ENCODE results near the gene HACE1.
"Not testable (repeated sequence)": the region's sequence is repeated elsewhere in the genome, so short reads cannot be mapped to it uniquely, and the experiment has no call there.

Gene HACE1

DNA sequence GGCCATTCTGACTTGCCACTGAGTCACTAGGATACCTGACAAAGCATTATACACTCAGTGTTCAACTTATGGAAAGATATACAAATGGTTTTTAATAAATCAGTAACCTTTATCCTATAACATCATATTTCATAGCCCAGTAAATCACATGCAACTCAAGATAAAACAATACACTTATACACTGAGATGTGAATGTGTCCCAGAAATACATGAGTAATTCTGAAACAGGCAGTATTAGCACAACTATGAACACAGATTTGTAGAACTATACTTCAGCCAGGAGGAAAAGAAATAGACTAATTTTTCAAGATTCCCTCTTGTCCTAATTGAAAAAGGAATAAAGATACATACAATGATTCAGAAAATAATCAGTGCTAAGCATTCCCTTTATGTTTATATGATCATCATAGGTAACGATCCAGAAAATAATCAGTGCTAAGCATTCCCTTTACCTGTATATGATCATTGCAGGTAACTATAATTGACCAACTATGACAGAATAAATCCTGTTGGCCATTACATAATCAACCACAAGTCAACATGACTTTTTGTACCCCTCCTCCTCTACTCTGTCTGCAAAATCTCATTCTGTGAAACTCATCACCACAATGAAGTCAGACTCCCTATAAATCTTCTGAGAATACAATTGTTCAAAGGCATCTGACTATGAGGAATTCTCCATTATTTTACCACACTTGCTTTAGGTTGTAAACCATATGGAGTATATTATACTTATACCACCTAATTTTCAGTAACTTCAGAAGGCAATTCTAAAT lies 30.3 kb downstream of the HACE1 start:
- DNase-seq = no peak

- no peak for DNase-seq
These were observed 31.2 kb downstream of the HACE1 start for GRCh38 chr6:104828478-104828877.

GRCh38 chr6:104820820-104821219 lies 38.9 kb downstream of the HACE1 start:
- DNase-seq = not testable (repeated sequence)

- DNase-seq = no peak
These were observed 43.6 kb downstream of the HACE1 start for GRCh38 chr6:104816125-104816524.

- DNase-seq = no peak
These were observed 45.0 kb downstream of the HACE1 start for GRCh38 chr6:104814743-104815142.

DNA sequence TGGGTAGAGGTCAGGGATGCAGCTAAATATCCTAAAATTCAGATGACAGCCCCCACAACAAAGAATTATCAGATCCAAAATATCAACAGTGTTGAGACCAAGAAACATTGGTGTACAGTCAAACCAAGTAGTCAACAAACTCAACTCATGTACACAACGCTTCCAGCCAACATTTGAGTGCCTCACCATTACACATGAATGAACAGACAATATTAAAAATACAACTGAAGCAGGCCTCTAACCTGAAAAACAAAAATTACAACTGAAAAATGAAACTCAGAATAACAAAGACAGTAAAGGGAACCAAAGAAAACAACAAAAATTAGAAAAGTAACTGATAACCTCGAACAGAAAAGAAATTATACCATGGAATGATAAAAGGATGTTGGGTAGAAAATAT lies 46.2 kb downstream of the HACE1 start:
- DNase-seq = no peak

DNA sequence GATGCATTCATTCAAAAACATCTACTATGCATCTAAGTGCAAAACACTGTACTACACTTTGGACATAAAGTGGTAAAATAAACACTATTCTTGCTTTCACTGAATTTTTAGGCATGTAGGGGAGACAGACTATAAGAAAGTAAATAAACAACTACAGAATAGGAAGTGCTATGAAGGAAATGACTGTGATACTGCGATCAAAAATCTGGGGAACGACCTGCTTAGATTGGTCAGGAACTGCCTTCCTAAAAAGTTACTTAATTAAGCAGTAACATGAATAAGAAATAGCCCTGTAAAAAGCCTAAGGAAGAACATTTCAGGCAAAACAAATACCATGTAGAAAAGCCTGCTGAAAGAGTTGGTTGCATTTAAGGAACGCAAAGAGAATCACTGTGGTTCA lies 50.6 kb downstream of the HACE1 start:
- DNase-seq = no peak

DNA sequence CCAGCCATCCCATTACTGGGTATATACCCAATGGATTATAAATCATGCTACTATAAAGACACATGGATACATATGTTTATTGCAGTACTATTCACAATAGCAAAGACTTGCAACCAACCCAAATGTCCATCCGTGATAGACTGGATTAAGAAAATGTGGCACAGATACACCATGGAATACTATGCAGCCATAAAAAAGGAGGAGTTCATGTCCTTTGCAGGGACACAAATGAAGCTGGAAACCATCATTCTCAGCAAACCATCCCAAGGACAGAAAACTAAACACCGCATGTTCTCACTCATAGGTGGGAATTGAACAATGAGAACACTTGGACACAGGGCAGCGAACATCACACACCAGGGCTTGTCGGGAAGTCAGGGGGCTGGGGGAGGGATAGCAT lies 54.4 kb downstream of the HACE1 start:
- not testable (repeated sequence) for DNase-seq

DNA sequence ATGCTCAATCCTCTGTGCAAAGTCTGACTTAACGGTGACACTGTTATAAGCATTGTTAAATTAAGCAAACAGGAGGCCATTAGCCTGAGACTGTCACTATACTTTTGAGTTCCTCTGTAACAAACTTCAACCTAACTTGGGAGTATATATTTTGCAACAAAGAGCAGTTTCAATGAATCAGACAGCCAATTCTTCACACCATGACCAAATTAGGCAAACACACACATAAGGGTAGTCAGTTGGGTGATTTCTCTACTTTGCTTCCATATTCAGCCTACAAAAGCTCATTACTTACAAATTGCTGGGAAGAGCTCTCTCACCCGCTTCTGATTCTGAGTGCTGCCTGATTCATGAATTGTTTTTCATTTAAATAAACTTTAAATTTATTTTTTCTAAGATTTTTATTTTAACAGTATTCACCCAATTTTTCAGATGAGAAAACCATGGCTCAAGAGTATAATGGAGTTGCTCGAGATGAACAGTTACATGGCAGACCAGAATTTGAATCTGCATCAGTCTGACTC lies 60.5 kb downstream of the HACE1 start:
- DNase-seq = no peak

DNA sequence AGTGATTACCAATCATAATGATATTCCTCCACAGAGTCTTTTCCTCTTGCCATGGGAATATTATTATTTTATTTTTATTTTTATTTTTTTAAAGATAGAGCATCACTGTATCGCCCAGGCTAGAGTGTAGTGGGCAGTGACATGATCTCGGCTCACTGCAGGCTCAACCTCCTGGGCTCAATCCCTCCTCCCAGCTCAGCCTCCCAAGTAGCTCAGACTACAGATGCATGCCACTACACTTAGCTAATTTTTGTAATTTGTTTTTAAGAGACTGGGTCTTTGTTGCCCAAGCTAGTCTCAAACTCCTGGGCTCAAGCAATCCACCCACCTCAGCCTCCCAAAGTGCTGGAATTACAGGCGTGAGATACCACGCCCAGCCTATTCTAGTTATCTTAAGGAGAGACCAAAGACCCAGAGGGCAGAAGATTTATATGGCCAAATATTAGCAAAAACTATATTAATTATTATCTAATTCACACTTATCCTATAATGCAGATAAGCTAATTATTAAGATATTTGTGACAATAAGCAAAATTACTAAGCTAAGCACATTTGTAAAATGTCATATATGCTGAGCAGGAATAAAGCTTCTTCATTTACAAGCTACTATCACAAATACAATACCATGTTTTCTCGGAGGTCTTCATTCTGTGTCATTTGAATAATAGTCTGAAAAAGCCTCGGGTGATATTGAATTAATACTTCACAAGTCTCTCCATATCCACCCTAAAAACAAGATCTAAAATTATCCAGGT lies 63.5 kb downstream of the HACE1 start:
- DNase-seq = no peak

DNA sequence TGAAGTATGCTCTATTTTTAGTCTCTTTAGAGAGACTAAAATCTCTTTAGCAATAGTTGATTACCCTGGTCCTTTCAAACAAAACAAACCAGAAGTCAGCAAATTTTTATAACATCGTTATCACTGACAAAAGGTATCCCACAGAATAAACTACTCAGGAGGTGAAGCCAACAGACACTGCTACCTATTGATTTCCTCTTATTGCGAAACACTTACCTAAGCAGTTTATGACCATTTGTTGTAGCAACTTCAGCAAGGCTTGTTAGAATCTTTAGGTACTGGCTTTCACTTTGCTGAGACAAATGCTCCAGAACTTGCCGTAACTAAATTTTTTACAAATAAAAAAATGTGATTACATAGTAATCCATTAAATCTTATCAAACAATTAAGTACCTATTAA lies 64.4 kb downstream of the HACE1 start:
- no peak for DNase-seq

DNA sequence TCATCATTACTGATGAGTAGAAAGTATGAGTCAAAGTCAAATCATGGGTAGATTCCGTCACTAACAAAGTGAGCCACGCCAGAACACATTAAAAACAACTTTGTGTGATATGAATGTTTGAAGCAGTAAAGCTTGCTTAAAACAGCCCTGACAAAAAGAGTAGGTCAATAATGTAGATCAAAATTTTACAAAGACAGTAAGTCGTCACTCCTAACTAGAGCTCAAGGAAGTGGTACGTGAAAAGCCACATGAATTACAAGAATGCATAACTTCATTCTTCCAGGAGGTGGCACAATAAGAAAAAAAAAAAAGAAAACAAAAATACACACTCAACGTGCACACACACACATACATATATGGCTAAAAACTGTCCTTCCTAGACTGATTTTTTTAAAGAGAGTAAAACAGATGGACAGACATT lies 69.9 kb downstream of the HACE1 start:
- no peak for DNase-seq

GRCh38 chr6:104788400-104788799 lies 71.3 kb downstream of the HACE1 start:
- no peak for DNase-seq

- DNase-seq = no peak
These were observed 72.4 kb downstream of the HACE1 start for GRCh38 chr6:104787305-104787704.

DNA sequence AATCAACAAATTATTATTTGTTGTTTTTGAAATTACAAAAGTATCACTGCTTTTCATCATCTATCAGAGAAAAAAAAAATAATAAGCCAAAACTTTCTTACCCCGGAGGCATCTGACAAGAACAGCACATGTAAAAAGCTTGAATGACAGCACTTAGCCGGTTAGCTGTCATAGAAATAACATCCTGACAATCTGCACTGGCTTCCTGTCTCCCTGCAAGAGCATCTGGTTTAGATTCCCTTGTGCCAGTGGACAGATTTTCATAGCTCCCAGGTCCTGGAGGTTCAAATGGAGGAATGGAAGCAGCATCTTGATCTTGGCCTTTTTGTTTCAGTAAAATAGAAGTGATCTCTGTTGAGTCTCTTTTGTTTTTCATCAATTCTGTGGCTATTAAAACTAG lies 74.8 kb downstream of the HACE1 start:
- no peak for DNase-seq

- no peak for DNase-seq
These were observed 88.4 kb downstream of the HACE1 start for GRCh38 chr6:104771258-104771832.

DNA sequence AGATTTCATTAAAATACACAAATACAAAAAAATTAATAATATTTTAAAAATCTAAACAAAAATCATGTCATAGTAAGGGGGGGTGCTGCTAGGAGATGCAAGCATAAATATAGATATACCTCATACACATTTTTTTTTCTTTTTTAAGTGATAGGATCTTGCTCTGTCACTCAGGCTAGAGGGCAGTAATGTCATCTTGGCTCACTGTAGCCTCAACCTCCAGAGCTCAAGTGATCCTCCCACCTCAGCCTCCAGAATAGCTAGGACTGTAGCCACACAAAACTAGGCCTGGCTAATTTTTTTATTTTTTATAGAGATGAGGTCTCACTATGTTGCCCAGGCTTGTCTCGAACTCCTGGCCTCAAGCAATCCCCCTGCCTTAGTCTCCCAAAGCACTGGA lies 90.8 kb downstream of the HACE1 start:
- DNase-seq = no peak

DNA sequence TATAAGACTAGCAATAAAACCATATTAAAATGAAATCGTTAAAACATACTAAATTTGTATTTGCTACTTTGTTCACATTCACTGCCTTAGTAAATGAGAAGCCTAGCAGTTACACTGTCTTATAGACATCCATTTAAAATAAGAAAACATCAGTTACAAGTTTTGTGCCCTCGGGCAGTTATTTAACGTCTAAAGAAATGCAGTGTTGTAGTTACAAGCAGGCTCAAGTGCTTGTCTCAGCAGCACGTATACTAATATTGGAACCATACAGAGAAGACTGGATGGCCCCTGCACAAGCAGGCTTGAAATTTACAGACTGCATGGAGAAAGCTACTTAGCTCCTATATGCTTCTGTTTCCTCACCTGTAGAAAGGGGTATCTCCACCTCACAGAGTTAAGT lies 93.1 kb downstream of the HACE1 start:
- DNase-seq = no peak

- DNase-seq = no peak
These were observed 104.8 kb downstream of the HACE1 start for GRCh38 chr6:104754788-104755409.

DNA sequence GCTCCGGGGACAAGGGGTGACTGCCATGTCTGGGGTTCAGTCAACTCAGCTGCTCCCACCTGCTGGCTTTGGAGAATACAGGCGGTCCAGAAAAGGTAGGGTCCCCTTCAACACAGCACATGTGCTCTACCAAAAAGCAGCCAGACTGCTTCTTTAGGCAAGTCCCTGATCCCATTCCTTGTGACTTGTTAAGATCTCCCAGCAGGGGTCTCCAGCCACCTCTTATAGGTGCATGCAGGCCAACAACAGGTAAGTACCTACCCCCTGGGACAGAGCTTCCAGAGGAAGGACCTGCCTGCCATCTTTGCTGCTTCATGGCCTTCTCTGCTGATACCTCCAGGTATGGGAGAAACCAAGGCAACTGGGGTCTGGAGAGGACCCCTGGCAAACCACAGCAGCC lies 106.5 kb downstream of the HACE1 start:
- DNase-seq = no peak

DNA sequence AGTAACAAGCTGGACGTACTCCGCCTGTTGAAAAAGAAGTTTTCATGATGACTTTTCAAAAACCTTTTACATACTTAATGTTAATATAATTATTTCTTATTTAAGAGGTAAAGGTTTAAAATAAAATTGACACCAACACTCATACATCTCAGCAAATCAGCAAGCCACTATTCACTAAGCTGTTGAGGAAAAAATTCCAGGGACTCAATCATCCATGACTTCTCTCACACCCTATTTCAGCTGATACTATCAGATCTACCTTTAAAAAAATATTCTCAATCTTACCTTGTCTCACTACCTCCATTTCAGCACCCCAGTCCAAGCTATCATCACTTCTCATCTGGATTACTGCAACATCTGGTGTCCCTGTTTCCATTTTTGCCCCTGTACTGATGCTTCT lies 109.3 kb downstream of the HACE1 start:
- no peak for DNase-seq

- DNase-seq = not testable (repeated sequence)
These were observed 120.6 kb downstream of the HACE1 start for GRCh38 chr6:104739124-104739523.

GRCh38 chr6:104737567-104737966 lies 122.2 kb downstream of the HACE1 start:
- not testable (repeated sequence) for DNase-seq

Data from NCI-H1048 (cell line).